HG02973 (cell line): ENCODE data around the gene CHMP3.
"Not testable (repeated sequence)": the region's sequence is repeated elsewhere in the genome, so short reads cannot be mapped to it uniquely, and the experiment has no call there.

Source experiments
- ATAC-seq: cut with Tn5 transposase; IDR thresholded peaks from one replicate; pipeline ENCODE4 v1.9.1; 2021; ENCODE audit warnings: moderate library complexity; ENCODE audit not compliant: unreplicated experiment

CHMP3 gene

GRCh38 chr2:86562922-86563649, at the start of gene CHMP3:
Gene CHMP3, minus strand, starts transcription at chr2:86563443. Its CDS starts 95 bp downstream, at chr2:86563348.
- ATAC-seq = peak; percentile 82

GRCh38 chr2:86610871-86611270, 47.6 kb upstream of the CHMP3 start:
- no peak for ATAC-seq

- ATAC-seq = no peak
Measured at GRCh38 chr2:86608832-86609410, 45.7 kb upstream of the CHMP3 start.

- no peak for ATAC-seq
Measured at GRCh38 chr2:86603905-86604304, 40.7 kb upstream of the CHMP3 start.

- no peak for ATAC-seq
Measured at GRCh38 chr2:86598966-86599365, 35.7 kb upstream of the CHMP3 start.

- no peak for ATAC-seq
Measured at GRCh38 chr2:86596118-86596517, 32.9 kb upstream of the CHMP3 start.

GRCh38 chr2:86593266-86593665, 30.0 kb upstream of the CHMP3 start:
- ATAC-seq = no peak

- ATAC-seq = no peak
Measured at GRCh38 chr2:86592547-86593230, 29.4 kb upstream of the CHMP3 start.

- not testable (repeated sequence) for ATAC-seq
Measured at GRCh38 chr2:86589701-86590100, 26.5 kb upstream of the CHMP3 start.

GRCh38 chr2:86584151-86584913, 21.1 kb upstream of the CHMP3 start:
- peak; percentile 73 for ATAC-seq

- no peak for ATAC-seq
Measured at GRCh38 chr2:86580560-86580959, 17.3 kb upstream of the CHMP3 start.

- no peak for ATAC-seq
Measured at GRCh38 chr2:86577817-86578456, 14.7 kb upstream of the CHMP3 start.

- no peak for ATAC-seq
Measured at GRCh38 chr2:86570059-86570458, 6.8 kb upstream of the CHMP3 start.

- ATAC-seq = no peak
Measured at GRCh38 chr2:86566821-86567190, 3.6 kb upstream of the CHMP3 start.

- ATAC-seq = no peak
Measured at GRCh38 chr2:86566158-86566820, 3.0 kb upstream of the CHMP3 start.

- no peak for ATAC-seq
Measured at GRCh38 chr2:86563650-86564061, 413 bp upstream of the CHMP3 start.

GRCh38 chr2:86562485-86562921, 740 bp downstream of the CHMP3 start:
- ATAC-seq = no peak

- no peak for ATAC-seq
Measured at GRCh38 chr2:86557836-86558235, 5.4 kb downstream of the CHMP3 start.

- ATAC-seq = no peak
Measured at GRCh38 chr2:86556508-86556907, 6.7 kb downstream of the CHMP3 start.

- ATAC-seq = no peak
Measured at GRCh38 chr2:86552889-86553288, 10.4 kb downstream of the CHMP3 start.
